NCI-H1436 treated with DMSO at 0.1 percent for 48 hours (cell line): ENCODE results near the gene ESR2.
"Not testable (repeated sequence)": the region's sequence is repeated elsewhere in the genome, so short reads cannot be mapped to it uniquely, and the experiment has no call there.

Experiments
- DNase-seq: peaks from one replicate; lab custom pipeline; 2025; lab: John Stamatoyannopoulos, UW

The ESR2 gene

DNA sequence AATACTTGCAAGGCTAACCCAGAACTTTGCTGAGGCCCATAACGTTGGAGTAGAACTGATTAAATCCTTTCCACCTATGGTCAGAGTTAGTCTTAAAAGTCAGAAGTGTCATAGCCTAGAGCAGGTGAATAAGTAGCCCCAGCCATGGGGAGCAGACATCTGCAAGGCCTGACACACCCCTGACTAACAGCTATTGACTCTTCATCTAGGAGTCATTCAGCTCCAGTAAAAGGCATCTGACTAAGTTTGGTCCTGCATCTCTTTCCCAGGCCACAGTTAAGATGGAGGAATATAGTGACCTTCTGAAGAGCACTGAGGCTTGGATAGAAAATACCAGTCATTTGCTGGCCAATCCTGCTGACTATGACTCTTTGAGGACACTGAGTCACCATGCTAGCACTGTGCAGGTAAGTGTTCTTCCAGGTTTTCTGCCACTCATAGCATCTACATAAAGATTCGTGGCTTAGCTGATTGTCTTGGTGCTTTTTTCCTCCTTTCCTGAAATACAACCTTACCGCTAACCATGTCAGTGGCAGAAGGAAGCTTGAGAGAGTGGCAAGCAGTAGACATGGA lies 212.9 kb downstream of the ESR2 start:
- DNase-seq = no peak

DNA sequence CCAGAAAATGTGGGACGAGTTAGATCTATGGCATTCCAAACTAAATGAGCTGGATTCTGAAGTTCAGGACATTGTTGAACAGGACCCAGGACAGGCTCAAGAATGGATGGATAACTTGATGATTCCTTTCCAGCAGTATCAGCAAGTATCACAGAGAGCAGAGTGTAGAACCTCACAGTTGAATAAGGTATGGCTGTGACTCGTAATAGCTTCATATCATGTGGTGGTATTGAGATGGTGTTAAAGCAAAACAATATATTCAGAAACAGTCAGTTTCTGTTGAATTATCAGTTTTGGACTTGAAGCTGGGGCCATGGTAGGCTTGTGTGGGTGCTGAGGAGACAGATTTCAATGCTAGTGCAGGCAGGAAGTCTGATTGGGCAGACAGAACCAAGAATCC lies 213.7 kb downstream of the ESR2 start:
- DNase-seq = no peak

DNA sequence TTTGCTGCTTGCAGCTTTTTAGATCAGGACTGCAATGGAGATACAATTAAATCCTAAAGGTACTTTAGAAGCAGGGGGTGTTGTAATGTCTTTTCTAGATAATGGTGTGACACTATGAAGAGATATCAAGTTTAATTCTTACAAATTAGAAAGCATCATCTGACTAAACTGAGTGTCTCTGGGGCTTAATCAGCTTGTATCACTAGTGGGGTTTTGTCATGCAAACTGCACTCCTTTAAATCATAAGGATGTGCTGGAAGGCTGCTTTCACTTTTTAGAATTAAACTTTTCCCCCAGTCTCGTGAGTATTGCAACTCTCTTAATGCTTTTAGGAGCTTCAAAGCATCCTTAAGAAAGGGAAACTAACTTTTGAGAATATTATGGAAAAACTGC lies 218.6 kb downstream of the ESR2 start:
- DNase-seq = no peak

DNA sequence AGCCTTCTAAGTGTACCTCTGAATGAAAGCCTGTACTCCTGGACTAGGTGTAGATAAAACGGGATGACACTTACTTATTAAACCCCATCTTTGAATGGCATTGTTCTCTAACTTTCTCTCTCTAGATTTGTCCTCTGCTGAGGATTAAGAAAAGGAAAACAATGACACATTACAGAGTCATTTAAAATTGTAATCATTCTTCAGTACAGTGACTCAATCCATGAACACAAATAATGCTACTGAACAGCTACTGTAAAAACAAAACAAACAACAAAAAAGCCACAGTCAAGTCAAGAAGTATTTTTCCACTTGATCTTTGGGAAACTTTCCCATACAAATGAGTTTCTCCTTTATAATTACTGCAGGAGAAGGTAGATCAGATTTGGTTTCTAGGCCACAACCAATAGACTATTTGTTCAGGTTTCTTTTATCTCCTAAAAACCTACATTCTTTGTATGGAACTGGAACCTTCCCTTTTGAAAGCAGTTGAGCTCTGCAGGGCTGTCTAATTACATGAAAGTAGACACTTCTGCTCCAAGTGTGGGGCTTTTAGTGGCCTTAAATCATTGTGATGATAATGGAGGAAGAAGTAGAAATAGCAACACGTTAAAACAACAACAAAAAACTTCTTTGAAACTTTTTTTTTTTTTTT lies 219.1 kb downstream of the ESR2 start:
- no peak for DNase-seq

DNA sequence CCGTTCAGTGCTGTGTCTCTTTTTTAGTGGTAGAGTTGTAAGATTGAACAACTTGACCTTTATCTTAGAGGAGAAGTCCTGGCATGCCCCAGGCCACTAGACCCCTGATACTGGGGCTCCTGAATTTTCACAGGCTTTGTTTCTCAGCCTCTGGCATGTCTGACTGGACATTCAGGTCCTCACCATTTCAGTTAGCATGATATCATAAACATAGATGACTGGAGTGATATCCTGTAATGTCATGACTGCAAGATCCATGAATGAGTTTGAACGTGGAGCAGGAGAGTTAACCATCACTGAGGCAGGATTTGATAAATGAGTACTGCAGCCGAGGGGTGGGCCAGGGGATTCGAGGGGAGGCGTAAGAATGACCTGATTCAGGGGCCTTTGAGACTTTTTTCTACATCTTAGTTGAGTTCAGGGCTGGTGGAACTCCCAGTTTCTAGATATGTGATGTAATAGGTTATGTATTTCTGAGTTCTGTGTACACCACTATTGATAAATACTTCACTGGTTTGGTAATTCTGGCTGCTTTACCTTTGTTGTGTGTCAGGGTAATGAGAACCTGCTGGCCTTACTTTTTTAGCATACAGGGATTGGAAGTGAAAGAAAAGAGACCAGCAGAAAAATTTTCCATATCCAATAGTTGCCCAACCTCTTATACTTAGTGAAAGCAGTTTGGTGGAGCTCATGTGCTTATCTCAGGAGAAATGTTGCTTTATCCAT lies 224.4 kb downstream of the ESR2 start:
- DNase-seq = no peak

DNA sequence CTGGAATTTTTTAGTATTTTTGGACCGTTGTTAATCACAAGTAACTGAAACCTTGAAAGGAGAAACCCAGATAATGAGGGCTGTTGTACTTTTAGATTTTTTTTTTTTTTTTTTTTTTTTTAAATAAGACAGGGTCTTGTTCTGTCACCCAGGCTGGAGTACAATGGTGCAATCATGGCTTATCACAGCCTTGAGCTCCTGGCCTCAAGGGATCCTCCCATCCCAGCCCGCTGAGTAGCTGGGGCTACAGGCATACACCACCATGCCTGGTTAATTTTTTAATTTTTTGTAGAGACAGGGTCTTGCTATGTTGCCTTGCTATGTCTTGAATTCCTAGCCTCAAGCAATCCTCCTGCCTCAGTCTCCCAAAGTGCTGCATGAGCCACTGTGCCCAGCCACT lies 229.7 kb downstream of the ESR2 start:
- DNase-seq = no peak

DNA sequence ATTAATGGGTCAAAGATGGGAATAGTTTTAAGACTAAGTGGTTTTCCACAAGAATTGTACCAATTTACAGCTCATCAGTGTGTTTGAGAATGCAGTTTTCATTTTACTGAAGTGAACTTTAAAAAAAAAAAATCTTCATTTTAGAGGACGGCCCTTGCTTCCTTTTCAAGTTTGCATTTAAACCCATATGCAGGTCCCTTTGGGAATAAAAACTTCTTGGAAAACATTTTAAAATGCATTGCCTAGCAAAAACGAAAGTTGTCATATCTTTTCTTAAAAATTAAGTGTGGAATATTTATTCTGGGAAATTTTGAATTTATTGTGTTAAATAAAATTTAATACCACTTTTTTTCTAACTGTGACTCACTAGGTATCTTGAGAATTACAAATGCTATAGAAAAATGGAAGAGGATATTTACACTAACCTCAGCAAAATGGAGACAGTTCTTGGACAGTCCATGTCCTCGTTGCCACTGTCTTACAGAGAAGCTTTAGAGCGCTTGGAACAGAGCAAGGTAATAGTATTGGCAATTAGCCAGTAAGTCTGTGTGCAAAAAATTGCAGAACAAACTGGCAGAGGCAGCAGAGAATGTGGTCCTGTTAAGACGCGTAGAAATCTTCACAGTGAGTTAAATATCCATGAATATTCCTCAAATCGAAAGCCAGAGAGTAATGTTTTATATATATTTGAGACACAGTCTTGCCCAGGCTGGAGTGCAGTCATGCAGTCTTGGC lies 231.6 kb downstream of the ESR2 start:
- DNase-seq = no peak

DNA sequence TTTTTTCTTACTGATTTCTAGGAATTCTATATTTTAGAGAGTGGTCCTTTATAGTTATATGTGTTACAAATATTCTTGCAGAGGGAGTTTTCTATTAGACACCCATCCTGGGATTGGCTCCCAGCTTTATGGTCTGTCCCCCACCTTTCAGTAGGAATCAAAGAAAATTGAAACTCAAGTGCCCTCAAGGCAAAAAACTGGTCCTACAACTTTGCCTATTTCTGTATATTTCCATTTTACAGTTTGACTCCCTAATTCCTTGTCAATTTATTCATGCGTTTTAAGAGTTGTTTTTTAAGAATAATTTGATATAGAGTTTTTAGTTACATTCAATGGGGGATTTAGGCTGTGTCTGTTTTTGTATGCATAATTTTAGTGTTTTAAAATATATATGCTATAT lies 232.5 kb downstream of the ESR2 start:
- no peak for DNase-seq

DNA sequence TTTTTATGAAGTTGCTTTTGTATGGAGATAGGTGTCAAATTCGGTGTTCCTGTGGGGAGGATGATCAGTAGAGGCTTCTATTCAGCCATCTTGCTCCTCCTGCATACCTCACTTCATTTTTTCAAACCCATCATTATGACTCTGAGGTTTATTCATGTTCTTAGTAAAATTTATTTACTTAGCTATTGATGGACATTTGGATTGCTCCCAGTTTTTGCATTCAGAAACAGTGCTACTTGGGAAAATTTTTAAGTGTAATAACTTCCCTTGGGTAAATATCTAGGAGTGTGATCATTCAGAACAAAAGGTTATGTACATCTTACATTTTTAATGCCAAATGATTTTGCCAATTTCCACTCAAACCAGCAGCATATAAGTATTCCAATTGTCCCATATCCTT lies 233.1 kb downstream of the ESR2 start:
- no peak for DNase-seq

DNA sequence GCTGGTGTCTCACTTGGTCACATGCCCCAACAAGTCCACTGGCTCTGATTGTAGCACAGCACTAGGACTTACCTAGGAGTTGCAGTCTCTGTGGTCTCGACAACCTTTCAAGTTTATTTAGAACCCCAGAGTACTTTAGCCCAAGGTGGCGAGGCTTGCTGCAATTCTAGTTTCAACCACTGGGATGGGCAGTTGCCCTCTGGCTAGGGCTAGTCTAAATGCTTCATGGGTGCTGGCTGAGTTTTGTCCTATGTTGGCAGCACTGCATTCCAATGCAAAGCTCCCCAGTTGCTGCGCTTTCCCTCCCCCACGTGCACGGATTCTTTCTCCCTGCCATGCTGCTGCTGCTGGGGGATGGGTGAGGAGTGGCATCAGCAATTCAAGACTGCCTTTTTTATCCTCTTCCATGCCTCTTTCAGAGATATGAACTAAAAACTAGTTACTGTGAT lies 233.5 kb downstream of the ESR2 start:
- no peak for DNase-seq

DNA sequence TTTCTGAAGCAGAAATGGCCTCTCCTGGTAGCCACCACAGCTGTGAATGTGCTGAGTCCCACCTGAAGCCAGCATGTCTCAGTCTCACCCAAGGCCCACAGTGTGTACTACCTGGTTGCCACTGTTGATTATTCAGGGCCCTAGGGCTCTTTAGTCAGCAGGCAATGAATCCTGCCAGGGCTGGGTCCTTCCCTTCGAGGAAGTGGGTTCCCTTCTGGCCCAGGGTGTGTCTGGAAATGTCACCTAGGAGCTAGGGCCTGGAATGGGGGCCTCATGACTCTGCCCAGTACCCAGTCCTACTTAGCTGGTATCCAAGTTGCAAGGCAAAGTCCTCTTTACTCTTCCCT lies 234.0 kb downstream of the ESR2 start:
- no peak for DNase-seq

DNA sequence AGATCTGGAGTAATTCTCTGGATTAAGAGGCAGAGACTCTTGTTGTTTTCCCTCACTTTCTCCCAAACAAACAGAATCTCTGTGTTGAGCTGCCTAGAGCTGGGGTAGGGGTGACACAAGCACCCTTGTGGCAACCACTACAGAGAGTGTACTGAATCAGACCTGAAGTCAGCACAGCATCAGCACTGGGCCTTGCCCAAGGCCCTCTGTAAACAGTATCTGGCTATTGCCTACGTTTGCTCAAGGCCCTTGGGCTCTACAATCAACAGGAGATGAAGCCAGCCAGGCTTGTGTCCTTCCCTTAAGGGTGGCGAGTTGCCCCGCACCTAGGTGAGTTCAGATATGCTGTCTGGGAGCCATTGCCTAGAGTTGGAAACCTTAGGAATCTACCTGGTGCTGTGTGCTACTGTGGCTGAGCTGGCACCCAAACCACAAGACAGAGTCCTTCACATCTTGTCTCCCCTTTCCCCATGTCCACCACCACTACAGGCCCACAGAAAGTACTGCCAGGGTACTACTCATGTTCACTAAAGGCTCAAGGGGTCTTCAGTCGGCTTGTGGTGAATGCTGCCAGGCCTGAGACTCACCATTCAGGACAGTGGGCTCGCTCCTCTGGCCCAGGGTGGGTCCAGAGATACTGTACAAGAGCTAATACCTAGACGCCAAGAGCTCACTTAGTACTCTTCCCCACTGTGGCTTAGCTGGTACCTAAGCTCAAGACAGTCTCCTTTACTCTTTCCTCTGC lies 234.5 kb downstream of the ESR2 start:
- DNase-seq = no peak

DNA sequence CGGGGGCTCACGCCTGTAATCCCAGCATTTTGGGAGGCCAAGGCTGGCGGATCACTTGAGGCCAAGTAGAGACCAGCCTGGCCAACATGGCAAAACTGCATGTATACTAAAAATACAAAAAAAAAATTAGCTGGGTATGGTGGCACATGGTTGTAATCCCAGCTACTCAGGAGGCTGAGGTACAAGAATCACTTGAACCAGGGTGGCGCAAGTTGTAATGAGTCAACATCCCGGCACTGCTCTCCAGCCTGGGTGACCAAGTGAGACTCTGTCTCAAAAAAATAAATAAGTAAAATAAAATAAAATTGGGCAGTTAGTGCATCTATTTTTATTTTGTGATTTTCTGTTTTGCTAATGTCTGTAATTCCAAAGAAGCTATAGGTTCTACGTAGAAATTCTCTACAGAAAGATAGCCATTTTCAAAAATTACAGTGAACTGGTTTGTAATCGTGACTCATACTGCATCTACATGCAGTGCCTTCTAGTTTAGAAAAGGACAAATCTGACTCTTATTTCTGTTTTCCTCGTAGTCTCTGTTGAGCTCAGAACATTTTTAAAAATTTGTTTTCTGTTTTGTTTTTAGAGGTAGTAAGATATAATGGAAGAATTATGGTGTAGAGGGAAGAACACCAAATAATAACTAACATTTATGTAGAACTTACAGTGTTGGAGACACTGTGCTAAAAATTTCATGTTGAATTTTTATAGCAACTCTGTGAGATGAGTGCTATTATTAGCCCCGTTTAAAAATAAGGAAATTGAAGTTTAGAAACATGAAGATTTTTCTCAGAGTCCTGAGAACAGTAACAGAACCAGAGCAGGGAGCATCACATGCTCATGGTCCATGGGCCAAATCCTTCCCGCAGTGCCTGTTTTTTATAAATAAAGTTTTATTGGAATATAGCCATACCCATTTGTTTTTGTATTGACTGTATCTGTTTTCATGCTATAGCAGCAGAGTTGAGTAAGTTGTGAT lies 240.2 kb downstream of the ESR2 start:
- DNase-seq = no peak

DNA sequence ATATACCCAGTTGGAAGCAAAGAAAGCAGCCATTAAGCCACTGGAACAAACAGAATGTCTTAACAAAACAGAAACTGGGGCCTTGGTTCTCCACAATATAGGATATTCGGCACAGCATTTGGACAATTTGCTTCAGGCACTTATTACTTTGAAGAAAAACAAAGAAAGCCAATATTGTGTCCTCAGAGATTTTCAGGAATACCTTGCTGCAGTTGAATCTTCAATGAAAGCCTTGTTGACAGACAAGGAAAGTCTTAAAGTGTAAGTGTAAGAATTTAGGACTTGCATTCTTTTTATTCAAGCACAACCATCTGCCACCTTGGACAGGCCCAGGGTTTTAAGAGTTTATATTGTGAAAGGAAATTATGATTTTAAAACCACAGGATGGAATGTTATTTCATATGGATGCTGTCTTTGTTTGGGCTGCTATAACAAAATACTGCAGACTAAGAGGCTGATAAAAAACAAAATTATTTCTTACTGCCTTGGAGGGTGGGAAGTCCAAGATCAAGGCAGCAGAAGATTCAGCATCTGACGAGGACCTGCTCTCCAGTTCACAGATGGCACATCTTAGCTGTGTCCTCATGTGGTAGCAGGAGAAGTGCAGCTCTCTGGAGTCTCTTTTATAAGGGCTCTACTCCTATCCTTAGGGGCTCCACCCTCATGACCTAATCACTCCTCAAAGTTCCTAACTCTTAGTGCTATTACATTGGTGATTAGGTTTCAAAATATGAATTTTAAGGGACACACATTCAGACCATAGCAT lies 244.4 kb downstream of the ESR2 start:
- DNase-seq = no peak

DNA sequence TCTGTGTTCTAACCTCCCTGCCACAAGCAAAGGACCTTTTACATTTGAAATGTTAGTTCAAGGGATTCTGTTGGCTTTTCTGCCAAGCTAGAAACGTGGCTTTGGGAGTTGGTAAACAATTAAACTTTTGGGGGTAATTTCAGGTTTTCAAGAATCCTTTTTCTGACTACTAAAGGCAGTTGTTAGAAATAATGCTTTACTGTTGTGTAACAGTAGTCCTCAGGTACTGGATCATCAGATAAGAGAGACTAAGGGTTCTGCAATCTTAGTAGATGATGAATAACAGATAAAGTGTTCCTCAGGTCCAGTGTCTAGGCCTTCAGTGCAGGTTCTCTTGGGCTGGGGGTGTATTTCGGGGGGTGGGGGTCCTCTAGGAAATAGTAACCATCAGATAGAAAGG lies 249.1 kb downstream of the ESR2 start:
- DNase-seq = no peak

DNA sequence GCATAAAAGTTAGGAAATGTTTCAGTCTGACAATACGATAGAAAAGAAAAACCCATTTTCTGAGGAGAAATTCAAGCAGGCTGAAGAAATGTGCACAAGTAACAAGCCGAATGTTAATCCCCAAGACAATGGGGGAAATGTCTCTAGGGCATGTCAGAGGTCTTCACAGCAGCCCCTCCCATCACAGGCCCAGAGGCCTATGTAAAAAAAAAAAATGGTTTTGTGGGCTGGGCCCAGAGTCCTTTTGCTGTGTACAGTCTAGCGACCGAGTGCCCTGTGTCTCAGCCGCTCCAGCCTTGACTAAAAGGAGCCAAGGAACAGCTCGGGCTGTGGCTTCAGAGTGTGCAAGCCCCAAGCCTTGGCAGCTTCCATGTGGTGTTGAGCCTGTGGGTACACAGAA lies 250.9 kb downstream of the ESR2 start:
- not testable (repeated sequence) for DNase-seq

DNA sequence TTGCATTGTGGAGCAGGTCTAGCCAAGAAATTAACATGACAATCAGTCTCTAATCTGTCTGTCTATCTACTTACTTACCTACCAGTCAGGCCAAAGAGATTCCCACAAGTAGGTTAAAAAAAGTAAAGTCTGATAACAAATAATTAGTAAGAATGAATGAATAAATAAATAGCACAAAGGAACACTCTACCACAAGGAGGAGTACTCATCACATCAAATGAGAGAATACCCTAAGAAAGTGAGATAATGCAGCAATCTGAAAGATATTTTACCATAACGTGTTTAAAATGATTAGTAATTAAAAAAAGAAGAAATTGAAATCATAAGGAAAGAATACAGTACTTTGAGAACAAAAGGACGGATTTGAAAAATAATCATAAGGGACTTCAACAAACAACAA lies 254.1 kb downstream of the ESR2 start:
- no peak for DNase-seq

DNA sequence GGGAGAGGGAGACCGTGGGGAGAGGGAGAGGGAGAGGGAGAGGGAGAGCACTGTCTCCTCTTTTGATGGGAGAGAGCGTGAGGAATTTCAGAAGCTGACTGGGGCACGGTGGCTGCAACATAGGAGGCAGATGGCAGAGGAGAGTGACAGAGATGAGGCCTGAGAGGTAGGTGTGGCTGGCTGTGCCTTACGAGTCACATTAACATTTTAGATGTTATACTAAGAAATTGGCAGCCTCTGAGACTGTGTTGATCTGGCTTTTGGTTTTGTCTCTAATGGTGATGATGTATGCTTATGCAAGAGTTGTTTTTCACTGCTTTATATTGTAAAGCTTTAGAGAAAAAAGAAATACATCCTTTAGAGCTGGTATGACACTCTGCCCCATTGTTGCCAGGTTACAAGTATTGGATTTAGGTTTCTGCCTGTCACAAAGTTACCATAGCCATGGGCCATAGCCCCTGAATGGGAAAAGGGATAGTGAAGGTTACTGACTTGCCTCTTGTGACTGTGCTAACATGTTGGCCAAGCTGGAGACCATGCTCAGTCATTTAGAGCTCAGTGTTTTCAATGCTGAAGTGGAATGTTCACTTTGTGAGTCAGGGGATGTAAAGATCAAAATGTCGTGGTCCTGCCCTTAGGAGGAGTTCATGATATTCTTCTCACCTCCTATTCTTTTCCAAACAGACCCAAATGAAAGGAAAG lies 255.2 kb downstream of the ESR2 start:
- no peak for DNase-seq

DNA sequence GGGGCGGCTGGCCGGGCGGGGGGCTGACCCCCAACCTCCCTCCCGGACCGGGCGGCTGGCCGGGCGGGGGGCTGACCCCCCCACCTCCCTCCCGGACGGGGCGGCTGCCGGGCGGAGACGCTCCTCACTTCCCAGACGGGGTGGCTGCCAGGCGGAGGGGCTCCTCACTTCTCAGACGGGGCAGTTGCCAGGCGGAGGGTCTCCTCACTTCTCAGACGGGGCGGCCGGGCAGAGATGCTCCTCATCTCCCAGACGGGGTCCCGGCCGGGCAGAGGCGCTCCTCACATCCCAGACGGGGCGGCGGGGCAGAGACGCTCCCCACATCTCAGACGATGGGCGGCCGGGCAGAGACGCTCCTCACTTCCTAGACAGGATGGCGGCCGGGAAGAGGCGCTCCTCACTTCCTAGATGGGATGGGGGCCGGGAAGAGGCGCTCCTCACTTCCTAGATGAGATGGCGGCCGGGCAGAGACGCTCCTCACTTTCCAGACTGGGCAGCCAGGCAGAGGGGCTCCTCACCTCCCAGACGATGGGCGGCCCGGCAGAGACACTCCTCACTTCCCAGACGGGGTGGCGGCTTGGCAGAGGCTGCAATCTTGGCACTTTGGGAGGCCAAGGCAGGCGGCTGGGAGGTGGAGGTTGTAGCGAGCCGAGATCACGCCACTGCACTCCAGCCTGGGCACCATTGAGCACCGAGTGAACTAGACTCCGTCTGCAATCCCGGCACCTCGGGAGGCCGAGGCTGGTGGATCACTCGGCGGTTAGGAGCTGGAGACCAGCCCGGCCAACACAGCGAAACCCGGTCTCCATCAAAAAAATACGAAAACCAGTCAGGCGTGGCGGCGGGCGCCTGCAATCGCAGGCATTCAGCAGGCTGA lies 256.1 kb downstream of the ESR2 start:
- DNase-seq = not testable (repeated sequence)
